Right ventricle myocardium inferior (tissue), 1 donor: ENCODE results near the gene ANKRD9. TPM values are rescaled to one million over a fixed set of nuclear protein-coding genes. Genes with fewer than 3 reads are reported as not detected.
A peak's percentile ranks its signal among the peaks of the same experiment; 100 is the strongest.

ENCODE experiments used
- ATAC-seq: fragments of 200-7000 bp; cut with Tn5 transposase; one replicate; pipeline ENCODE4 v1.9.1; 2020; ENCODE audit warnings: mild to moderate bottlenecking, moderate library complexity
- DNase-seq: peaks from one replicate; pipeline ENCODE4 v3.0.0; 2021; ENCODE audit errors: missing footprints
- intact Hi-C: fragments of 100-400 bp; cut with DNase I; formaldehyde crosslinking; loops from one replicate; pipeline ENCODE4 v1.11.0; 2022
- total RNA-seq: library from RNA; stranded (reverse); fragmentation: NEBNext Ultra II Directional; extraction: Animal tissue kit (Norgen Biotek cat#: 25700); gene quantifications from one replicate; pipeline ENCODE4 v1.2.1, GENCODE V29; 2021
- donor health status: DM: no; HTN: yes; CAD: no; lungs with severe emphysema.

Gene ANKRD9
- total RNA-seq, 1 donor from 2014 or later, result 148 TPM

DNA sequence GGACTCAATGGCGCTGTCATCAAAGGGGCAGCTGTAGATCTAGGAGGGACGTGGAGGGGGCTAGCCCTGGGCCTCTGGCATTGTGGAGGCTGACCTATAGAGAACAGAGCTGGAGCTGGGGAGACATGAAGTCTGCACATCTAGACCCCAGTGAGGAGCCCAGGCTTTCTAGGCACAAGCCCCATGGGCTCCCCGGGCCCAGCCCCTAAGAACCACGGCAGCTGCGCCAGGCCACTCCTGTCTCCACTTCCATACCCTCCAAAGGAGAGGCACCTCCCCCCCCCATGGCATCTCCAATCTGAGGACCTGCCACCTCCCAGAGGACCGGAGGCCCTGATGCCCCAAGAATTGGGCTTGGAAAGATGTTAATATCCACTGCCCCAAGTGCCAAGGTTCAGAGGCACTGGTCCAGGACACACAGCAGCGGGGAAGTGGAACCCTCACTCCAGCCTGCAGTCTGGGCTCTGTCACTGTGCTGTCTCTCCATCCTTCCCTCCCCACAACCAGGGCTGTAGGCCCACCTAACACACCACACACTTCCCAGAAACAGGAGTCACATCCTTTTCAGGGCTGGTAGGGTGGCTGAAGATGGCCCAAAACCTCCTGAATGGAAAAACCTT lies 4.5 kb downstream of the ANKRD9 start:
- DNase-seq, result no peak
- intact Hi-C loops, result loop anchor here (5.0 kb wide), 1 partner anchor 188 kb away; the partner anchor contains the start of gene ZNF839
- no peak for ATAC-seq

DNA sequence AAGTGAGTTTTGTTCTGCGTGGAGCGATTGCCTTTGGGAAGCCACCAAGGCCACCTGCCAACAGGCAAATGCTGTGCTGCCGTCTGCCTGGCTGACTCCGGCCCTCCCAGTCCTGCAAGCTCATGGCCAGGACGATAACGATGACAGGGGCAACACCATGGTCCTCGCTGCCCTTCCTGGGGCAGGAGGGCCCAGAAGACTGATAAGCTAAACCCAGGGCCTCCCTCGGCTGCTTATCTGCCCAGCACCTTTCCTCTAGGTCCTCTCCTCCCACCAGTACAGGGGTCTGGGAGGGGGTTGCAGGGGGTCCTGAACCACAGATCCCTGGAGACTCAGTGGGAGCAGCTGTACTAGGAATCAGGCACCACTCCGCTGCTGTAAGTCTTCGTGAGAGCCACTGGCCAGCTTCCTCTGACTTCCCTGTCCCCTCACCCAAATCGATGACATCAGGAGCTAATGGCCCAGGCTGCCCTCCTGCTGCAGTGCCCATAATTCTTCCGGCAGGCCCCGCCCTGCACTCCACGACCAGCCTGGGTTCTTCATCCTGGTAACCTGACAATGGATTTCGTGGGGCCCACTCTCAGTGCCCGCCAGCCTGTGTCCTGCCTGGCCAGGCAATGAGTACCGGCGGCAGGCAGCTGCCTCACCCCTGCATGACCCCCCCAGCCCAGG lies 5.1 kb downstream of the ANKRD9 start:
- ATAC-seq, result no peak
- DNase-seq, result no peak
- intact Hi-C loops, result no loop called here

DNA sequence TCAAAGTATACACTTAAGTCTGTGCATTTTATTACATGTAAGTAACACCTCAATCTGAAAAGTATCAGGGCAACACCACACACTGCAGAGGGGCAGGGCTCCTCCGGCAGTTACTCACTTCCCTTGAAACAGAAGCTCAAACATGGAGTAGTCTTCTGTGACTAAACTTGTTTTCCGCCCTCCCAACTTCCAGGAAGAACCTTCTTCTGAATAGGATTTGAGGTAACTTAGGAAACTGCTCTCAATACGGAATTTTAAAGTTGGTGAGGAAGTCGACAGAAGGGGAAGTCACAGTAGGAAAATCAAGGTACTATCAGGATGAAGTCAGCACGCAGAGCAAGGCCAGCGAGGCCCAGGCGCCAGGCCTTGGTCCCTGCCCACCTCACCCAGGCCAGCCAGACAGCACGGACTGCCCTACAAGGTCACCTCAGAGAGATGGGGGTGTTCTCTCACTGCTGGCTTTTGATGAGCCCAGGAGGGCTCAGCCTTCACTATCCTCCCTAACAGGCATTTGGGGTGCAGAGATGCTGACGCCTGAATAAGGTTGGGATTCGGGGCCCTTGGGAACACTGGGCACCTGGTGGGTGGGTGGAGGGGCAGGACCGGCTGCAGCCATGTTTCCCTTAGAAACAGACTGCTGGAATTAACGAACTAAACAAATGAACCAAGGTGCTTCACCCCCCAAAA lies 5.8 kb downstream of the ANKRD9 start:
- intact Hi-C loops, result no loop called here
- ATAC-seq, result no peak
- DNase-seq, result no peak

DNA sequence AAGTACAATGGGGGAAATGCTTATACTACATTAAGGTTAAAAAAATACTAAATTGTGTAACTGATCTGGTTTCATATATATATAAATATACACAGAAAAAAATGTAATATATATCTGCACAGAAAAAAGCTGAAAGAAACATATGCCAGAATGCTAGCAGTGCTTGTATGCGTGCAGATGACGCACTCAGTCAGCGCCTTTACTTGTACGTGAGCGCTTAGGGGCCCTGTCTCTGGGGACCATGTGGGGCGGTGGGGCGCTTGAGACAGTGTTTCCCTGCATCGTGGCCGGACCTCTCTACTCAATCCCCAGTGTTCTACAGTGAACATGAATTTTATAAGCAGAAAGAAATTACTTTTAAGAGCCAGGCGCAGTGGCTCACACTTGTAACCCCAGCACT lies 7.0 kb downstream of the ANKRD9 start:
- ATAC-seq (no peak), DNase-seq (no peak)
- intact Hi-C loops, result no loop called here

DNA sequence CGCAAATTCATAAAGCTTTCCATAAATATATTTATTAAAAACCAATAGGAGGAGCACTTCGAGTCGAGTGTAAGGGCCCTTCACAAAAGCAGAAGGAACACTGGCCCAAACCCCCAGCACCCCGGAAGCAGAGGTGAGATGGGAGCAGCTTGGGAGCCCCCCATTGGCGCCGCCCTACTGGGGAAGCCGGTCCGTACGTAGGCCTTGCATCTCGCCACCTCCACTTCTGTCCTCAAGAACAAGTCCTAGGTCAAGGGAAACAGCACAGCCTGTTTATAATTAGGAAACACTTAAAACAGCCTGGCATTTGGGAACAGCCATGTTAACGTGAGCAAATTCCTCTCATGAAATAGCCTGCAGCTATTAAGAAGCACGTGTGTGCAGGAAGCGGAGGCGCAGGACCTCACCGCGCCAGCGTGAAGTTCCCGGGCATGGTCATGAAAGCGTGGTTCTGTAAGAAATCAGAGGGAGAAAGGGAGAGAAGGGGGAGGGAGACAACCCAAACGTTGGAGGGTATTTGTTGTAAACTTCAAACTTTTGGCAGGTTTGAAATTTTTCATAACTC lies 7.7 kb downstream of the ANKRD9 start:
- intact Hi-C loops, result no loop called here
- no peak for DNase-seq
- no peak for ATAC-seq

DNA sequence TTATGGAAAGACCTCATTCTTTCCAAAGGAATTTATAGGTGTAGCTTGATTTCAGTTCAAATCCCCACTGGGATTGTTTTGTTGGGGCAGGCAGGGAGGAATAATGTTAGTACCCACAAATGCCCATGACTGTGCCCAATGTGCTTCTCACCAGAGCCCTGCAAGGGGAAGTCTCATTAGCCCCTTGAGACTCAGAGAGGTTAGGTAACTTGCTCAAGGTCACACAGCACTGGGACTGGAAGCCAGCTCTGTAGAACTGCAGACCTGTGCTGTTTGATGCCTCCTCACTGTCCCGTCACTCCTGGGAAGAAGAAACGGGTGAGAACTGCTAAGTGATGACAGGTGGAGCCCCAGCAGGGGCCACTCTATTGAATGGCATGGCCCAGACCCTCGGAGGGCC lies 8.9 kb downstream of the ANKRD9 start:
- ATAC-seq, result no peak
- no peak for DNase-seq
- intact Hi-C loops, result no loop called here

DNA sequence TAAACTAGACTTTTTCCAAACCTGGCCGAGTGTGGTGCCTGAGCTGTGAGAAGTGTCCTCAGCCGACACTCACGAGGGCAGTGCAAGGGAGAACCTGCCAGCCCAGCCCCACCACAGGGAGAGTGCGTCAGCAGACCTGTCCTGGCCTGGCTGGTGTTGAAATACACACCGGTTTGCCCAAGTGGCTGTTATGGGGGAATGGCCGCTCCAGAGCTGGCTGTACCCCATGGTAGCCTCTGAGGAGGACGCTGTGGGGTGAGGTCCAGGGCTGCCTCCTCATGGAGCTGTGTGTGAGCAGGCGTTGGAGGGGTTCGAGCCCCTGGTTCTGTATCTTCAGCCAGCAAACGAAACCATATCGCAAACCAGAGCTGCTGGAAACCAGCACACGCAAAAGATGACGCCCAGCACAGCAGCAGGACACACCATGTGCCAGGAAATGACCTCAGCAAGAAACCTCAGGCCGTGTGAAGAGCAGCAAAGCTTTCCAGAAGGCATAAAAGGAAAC lies 9.4 kb downstream of the ANKRD9 start:
- ATAC-seq (peak; percentile 76), DNase-seq (no peak)
- intact Hi-C loops, result no loop called here

DNA sequence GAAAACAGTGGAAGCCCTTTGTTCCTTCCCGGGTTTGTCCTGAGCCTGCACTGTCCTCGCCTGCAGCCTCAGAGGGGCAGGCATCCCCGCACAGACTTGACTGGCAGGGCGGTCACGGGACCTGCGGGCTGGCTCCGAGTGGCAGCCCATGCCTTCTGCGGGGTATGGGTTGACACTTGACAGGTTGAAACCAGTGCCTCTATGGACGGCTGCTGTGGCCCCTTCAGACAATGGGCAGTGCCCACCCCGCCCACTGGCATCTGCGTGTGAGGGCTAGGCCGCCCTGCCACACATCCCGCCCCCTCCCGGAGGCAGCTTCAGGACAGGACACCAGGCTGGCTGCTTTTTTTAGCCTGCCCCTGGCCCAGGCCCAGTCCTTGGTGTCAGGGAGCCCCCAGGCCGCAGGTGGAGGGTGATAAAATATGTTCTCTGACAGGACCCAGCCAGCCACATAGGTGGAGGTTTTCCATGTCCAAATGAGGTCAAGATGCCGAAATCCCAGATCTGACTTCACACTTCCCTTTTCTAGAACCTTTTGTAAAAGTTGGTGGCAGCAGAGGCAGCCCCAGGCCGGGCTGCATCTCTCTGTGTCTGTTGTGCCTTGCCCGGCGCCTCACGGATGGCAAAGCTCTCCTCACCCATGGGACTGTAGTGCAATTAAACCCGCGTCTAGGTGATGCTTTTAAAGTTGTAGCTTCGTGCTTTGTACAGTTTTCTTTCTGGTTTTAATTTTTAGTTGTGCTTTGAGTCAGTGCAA lies 10.0 kb downstream of the ANKRD9 start:
- DNase-seq, result peak; percentile 89
- intact Hi-C loops, result loop anchor here (2.0 kb wide), 1 partner anchor 49 kb away; no protein-coding TSS in a partner anchor
- peak; percentile 81 for ATAC-seq

DNA sequence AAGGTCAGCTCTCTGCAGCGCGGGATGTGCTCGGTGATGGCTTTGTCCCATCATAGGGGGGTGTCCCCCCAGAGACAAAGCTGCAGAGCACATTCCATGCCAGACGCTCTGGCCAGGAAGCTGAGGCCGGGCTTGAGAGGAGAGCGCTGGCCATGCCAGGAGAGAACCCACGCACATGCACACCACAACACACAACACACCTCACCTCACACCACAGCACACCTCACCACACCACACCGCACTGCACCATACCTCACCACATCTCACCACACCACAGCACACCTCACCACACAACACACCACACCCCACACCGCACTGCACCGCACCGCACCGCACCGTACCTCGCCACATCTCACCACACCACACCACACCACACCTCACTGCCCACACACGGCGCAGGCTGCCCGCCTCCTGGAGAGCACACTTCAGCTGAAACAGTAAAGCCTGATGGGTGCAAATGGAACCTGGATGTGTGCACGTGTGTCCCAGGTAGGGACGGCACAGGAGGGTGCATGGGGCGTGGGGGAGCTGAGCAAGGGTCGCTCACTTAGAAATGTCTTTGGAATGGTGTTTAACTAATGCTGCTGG lies 10.8 kb downstream of the ANKRD9 start:
- ATAC-seq (no peak), DNase-seq (no peak)
- intact Hi-C loops, result loop anchor here (2.0 kb wide), 1 partner anchor 48 kb away; no protein-coding TSS in a partner anchor

DNA sequence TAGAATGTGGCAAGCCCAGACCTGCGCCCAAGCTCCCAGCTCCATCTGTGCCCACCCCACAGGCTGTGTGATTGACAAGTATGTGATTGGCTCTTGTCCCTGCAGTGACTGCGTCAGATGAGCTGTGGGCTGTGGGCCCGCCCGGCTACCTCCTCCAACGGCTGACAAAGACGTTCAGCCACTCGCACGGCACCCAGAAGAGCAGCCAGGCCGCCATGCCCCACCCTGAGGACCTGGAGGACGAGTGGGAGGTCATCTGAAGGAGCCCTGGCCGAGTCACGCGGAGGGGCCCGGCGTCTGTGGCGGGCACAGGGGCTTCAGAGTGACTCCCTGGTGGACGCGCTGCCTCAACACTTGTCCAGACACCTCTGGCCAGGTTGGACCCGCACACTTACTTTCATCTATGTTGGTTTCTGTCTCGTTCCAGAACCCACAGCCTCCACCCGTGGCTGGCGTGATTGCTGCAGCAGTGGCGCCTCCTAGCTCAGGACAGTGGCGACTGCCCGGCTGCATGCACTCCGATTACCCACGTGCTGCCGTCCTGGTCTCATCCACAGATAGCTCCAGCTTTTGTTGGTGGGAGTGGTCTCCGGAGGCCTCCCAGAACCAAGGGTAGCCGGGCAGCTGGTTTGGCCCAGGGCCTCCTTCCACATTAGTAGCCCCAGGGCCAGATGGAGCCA lies 11.4 kb downstream of the ANKRD9 start:
- intact Hi-C loops, result loop anchor here (2.0 kb wide), 1 partner anchor 47 kb away; no protein-coding TSS in a partner anchor
- ATAC-seq, result no peak
- DNase-seq, result no peak

DNA sequence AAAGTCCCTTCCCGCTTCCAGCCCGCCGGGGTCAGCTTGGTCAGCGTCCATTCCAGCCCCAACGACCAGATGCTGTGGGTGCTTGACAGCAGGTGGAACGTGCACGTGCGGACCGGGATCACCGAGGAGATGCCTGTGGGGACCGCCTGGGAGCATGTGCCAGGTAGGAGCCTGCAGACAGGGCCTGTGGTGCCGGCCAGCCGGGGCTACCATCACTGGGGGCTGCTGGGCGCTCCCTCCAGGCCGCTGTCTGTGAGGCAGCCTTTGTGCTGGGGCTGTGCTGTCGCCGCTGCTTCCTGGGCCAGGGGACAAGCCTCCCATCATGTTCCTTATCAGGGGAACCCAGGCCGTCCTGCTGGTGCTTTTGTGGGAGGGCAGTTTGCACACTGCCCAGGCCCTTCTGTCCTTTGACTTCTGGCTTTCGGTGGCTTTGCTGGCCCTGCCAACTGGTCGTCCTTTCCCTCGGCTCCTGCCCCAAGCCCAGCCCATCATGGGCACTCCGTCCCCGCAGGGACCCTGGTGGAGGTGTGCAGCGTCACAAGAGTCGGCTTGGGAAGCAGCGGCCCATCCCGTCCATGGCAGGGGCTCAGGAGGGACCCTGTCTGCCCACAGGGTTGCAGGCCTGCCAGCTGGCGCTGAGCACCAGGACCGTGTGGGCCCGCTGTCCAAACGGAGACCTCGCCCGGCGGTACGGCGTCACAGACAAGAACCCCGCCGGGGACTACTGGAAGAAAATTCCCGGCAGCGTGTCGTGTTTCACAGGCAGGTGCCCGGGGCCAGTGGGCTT lies 12.4 kb downstream of the ANKRD9 start:
- no peak for DNase-seq
- intact Hi-C loops, result no loop called here
- no peak for ATAC-seq

DNA sequence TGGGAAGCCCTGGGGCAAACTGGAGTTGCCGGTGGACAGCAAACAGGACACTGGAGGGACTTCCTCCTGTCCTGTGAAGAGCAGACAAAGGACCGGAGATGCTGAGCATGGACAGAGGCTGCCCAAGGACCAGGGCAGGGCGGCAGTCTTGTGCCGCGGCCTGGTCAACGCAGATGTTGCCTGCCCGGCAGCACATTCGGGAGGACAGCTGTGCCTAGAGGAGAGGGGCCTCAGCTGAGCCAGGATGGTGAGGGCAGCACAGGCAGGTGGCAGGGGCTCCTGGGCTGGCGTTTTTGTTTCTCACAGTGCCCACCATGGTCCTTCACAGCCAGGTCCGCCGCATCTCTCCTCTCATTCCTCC lies 13.3 kb downstream of the ANKRD9 start:
- ATAC-seq (no peak), DNase-seq (no peak)
- intact Hi-C loops, result no loop called here

DNA sequence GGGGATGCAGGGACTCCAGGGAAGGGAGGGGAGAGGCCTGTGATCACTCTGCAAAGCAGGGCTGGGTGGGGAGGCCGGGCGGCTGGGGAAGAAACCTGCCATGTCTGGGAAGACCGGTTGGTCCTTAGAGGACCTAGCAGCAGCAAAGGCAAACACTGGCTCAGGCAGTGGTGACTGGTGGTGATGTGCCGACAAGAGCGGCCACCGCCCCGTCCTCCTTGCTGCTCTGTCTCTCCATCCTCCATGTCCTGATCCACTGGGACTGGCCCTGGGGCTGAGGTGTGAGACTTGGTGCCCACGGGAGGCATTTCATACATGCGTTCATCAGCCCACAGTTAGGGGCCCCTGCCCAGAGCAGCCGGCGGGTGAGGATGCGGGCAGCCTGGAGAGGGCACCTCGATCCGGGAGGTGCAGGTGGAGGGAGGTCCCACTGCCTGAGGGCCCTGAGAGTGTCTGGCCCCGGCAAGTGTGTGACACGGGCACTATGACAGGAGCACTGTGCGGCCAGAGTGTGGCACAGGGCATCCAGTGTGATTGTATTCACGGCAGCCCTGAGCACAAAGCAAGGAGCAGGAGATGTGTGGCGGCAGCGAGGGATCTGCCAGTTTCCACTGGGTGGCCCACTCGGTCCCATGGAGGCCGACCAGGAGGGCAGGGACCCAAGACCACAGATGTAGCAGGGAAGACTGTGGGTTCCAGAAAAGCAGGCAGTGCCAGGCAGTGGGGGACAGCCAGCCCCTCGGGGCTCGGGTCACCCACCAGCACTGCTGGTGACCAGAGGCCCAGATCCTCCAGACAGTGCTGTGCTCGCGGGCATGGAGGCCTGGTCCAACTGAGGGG lies 13.9 kb downstream of the ANKRD9 start:
- no peak for ATAC-seq
- DNase-seq, result no peak
- intact Hi-C loops, result no loop called here

DNA sequence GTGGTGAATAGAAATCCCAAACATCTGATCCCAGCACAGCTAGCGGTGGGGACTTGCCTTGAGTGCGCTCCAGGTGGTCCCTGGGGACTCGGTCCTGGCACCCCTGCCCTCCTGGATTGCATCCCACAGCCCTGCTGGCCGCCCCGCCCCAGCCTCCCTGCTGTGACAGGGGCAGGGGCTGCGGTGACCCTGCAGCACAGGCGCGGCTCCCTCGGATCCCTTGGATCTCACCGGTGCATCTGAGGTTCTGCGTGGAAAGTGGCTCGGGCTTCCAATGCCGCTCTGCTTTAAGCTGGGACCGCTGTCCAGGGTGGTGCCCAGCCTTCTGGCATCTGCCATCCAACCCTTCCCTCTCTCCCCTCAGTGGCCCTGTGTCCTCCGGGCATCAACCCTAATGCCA lies 16.0 kb downstream of the ANKRD9 start:
- intact Hi-C loops, result no loop called here
- ATAC-seq (no peak), DNase-seq (no peak)

DNA sequence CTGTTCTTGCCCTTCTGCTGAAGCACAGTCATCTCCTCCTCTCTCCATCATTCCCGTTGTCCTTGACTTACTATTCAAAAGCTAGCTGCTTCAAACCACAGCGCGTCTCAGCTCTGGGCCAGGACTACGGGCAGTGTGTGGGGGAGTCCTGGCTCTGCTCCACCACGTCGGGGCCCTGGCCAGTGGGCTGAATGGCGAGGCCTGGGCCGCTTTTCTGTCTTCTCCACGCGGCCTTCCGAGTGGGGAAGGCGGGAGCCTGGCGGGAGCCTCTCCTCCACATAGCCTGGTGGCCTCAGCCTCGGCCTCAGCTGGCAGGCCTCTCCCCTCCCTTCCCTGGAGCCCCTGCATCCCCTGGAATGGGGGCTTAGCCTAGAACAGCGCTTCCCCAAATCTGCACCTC lies 16.5 kb downstream of the ANKRD9 start:
- DNase-seq (no peak), ATAC-seq (no peak)
- intact Hi-C loops, result no loop called here

DNA sequence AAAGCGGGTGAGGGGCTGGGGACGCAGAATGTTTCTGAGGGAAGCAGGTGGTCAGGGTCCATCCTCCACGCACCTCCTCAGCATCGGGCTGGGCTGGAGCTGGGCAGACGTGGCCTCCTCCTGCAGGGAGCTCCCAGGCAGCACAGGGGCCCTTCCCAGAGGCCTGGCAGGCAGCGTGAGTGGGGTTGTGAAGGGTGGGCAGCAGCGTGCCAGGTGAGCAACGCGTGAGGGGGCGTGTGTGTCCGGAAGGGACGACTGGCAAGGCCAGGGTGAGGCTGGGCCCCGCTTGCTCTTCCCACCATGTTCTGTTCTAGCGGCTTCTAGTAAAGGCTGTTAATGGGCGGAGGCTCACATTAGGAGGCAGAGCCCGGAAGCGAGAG lies 17.1 kb downstream of the ANKRD9 start:
- ATAC-seq (no peak), DNase-seq (no peak)
- intact Hi-C loops, result no loop called here
